GM06990 (cell line): ENCODE measurements around the gene F2.

ENCODE experiments used
- DNase-seq: peaks from one replicate; pipeline ENCODE4 v3.0.0-alpha.2; 2011; ENCODE audit not compliant: insufficient read length; ENCODE audit errors: extremely low read depth
- H3K27me3 ChIP-seq: replicated peaks from 2 replicates; pipeline ENCODE4 v1.6.0; 2011; ENCODE audit warnings: low read length; ENCODE audit not compliant: control insufficient read depth, insufficient read depth
- H3K36me3 ChIP-seq: 2 replicates; pipeline ENCODE4 v1.5.1; 2011; ENCODE audit warnings: low read length; ENCODE audit not compliant: control insufficient read depth, insufficient read depth
- H3K4me3 ChIP-seq: replicated peaks from 2 replicates; pipeline ENCODE4 v1.5.1; 2011; ENCODE audit warnings: low read depth, mild to moderate bottlenecking, control low read depth, low read length
- CTCF ChIP-seq: IDR thresholded peaks from 2 replicates; pipeline ENCODE4 v1.5.1; 2011; ENCODE audit warnings: low read length, control low read depth, mild to moderate bottlenecking, inconsistent platforms; ENCODE audit not compliant: insufficient read depth, poor library complexity, severe bottlenecking

F2 gene

GRCh38 chr11:46674463-46675287 is 44.3 kb upstream of the F2 start:
- DNase-seq, result no peak
- Histone ChIP-seq H3K27me3 (no peaks in the 10 kb centered on the region), H3K36me3 (peaks cover 37% of the 10 kb centered on the region), H3K4me3 (no peak overlapping the region)
- no peak for TF ChIP-seq CTCF

- Histone ChIP-seq H3K4me3 (no peak overlapping the region), H3K36me3 (peaks cover 39% of the 10 kb centered on the region)
Measured at GRCh38 chr11:46675288-46675851, 43.6 kb upstream of the F2 start.

GRCh38 chr11:46675949-46676348 is 43.1 kb upstream of the F2 start:
- TF ChIP-seq CTCF, result no peak
- DNase-seq, result no peak
- Histone ChIP-seq H3K36me3 (peaks cover 37% of the 10 kb centered on the region), H3K27me3 (no peaks in the 10 kb centered on the region), H3K4me3 (no peak overlapping the region)

More at GRCh38 chr11:46675288-46675851, 43.6 kb upstream of the F2 start:
- no peaks in the 10 kb centered on the region for H3K27me3 ChIP-seq
- DNase-seq, result no peak
- no peak for TF ChIP-seq CTCF

- Histone ChIP-seq H3K36me3 (peaks cover 35% of the 10 kb centered on the region), H3K27me3 (no peaks in the 10 kb centered on the region), H3K4me3 (no peak overlapping the region)
- no peak for DNase-seq
- no peak for TF ChIP-seq CTCF
Measured at GRCh38 chr11:46676436-46677158, 42.4 kb upstream of the F2 start.

- no peak overlapping the region for H3K4me3 ChIP-seq
- H3K36me3 ChIP-seq, result peaks cover 32% of the 10 kb centered on the region
- no peak for DNase-seq
- no peaks in the 10 kb centered on the region for H3K27me3 ChIP-seq
- TF ChIP-seq CTCF, result no peak
Measured at GRCh38 chr11:46677169-46677568, 41.8 kb upstream of the F2 start.
